Ecto neural progenitor cell (in vitro differentiated cells): ENCODE measurements around the gene SEMA3G.

Experiments used
- DNase-seq: peaks from one replicate; pipeline ENCODE4 v3.0.0-alpha.2; 2018; ENCODE audit warnings: low spot score

Gene SEMA3G

GRCh38 chr3:52394751-52395502, 50.0 kb downstream of the SEMA3G start:
- DNase-seq, result no peak

GRCh38 chr3:52393959-52394670, 50.8 kb downstream of the SEMA3G start:
- DNase-seq, result no peak

GRCh38 chr3:52393131-52393807, 51.6 kb downstream of the SEMA3G start:
- DNase-seq, result no peak

GRCh38 chr3:52392216-52392930, 52.5 kb downstream of the SEMA3G start:
- DNase-seq, result no peak

GRCh38 chr3:52391096-52391495, 53.8 kb downstream of the SEMA3G start:
- DNase-seq, result no peak

GRCh38 chr3:52388933-52389332, 56.0 kb downstream of the SEMA3G start:
- DNase-seq, result no peak

- DNase-seq, result peak; percentile 61
Measured at GRCh38 chr3:52388348-52388821, 56.5 kb downstream of the SEMA3G start.

GRCh38 chr3:52387481-52387880, 57.4 kb downstream of the SEMA3G start:
- DNase-seq, result no peak

- peak; percentile 79 for DNase-seq
Measured at GRCh38 chr3:52385157-52385556, 59.7 kb downstream of the SEMA3G start.

- DNase-seq, result no peak
Measured at GRCh38 chr3:52384019-52384761, 60.7 kb downstream of the SEMA3G start.

GRCh38 chr3:52383446-52383845, 61.5 kb downstream of the SEMA3G start:
- no peak for DNase-seq
